Glomerular visceral epithelial cell (primary cell): ENCODE measurements around the gene NUDT19.
"Not testable (repeated sequence)": the region's sequence is repeated elsewhere in the genome, so short reads cannot be mapped to it uniquely, and the experiment has no call there.

Experiments
- DNase-seq: peaks from one replicate; pipeline ENCODE4 v3.0.0-alpha.2; 2016; ENCODE audit errors: extremely low spot score

NUDT19 gene

DNA sequence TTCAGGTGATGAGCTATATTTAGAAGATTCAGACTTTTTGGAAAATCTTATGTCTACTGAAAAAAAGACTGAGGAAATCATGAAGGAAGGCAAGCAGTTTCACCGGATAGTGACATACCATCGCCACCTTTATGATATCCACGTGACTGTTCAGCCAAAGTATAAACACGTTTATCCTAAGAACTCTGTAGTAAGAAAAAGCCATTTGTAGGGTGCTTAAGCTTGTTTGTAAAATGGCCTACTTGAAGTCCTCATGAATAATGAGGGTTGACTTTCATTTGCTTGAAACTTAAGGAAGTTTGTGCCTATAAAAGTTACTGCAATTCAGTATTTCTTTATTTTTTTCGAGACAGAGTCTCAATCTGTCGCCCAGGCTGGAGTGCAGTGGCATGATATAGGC is 20.1 kb downstream of the NUDT19 start:
- DNase-seq, result no peak

DNA sequence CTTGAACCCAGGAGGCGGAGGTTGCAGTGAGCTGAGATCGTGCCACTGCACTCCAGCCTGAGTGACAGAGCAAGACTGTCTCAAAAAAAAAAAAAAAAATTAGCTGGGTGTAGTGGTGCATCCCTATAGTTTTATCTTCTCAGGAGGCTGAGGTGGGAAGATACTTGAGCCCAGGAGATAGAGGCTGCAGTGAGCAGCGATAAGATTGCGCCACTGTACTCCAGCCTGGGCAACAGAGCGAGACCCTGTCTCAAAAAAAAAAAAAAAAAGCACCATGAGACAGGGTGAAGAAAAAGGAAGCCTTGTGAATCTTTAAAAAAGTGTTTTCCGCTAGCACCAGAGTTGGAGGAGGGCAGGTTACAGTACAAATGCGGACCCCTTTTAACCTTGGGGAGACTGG is 24.6 kb downstream of the NUDT19 start:
- not testable (repeated sequence) for DNase-seq

DNA sequence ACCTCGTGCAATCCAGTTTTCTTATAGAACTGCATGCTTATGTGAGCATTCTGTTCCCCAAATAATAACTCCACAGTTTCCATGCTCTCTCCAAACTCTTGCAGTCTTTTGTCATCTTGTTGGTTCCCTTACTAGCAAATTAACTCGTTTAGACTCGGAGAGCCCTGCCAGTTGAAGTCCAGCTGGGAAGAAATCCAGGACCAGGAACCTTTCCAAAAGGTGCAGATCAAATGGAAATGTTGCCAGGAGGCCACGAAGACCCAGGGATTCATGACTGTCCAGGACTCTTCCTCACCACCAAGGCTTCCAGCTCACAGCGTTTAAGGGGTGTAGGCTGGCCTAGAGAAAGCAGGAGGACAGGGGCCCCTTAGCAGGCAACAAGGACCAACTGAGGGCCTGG is 25.9 kb downstream of the NUDT19 start:
- no peak for DNase-seq

DNA sequence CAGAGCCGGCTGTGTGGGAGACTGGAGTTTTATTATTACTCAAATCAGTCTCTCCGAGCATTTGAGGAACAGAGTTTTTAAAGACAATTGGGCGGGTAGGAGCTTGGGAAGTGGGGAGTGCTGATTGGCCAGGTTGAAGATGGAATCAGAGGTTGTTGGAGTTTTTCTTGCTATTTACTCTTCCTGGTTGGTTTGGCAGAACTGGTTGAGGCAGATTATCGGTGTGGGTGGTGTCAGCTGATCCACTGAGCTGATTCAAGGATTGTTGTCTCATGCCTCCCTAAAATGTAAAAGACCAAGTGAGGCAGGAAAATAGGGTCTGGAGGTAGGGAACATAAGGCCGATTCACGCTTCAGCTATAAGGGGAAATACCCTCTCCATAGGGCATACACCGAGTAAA is 26.7 kb downstream of the NUDT19 start:
- no peak for DNase-seq

DNA sequence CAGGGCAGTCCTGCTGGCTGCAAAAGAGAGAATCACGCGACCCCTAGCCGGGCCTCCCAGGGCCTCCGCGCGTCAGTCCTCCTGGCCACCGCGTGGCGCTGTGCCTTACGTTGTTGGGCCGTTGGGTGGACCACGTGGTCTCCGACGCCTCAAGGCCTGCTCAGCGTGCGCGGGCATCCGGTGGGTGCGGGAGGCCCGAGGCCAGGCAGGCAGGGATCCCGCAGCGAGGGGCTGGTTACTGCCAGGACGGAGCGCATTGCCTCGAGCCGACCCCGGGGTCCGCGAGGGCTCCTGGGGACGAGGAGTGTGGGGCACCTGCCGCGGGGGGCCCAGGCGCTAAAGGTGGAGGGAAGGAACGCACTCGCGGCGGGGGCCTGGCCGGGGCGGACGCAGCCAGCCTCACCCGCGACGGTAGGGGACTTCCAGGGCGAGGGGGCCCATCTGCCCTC is 28.0 kb downstream of the NUDT19 start, which contains the start of gene TDRD12:
TSS of gene TDRD12 (plus strand) at position 157 of the 449 bp plus-strand sequence. CDS start 306 bp downstream, outside the sequence.
- no peak for DNase-seq

DNA sequence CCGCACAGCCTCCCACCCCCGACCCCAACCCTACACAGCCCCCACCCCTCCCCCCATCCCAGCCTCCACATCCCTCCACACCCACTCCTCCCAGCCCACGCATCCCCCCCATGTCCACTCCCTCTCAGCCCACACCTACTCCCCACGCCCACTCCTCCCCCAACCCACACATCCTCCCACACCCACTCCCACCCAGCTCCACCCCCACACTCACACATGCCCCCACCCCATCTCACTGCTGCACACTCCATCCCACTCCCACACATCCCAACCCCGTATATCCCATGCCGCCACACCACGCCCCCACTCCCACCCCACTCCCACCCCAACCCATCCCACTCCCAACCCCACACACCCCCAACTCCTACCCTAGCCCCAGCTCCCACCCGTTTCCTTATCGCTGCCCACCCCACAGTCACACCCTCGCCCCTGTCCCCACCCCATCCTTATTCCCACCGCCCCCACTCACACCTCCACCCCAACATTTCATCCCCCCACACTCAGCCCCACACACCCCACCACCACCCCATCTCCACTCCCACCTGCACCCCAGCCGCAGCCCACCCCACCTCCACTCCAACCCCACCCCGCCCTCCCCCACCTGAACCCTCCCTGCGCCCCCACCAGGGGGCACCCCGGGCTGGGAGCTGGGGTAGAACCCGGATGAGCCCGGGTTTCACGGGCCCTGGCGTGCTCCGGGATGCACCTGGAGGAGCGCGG is 28.8 kb downstream of the NUDT19 start:
- no peak for DNase-seq

DNA sequence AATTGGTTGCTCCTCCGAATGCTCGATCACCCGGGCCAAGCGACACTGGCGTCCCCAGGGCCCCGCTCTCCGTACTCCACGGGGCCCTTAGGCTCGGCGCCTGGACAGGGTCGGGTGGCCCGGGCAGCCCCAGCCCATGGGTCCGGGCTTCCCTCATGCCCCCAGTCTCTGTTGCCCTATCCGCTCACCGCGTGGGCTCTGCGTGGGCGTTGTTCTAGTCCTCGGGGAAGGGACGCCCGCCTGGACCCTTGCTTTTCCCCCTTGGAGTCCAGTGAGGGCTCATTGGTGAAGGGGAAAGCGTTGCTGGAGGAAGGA is 29.3 kb downstream of the NUDT19 start:
- DNase-seq, result no peak

DNA sequence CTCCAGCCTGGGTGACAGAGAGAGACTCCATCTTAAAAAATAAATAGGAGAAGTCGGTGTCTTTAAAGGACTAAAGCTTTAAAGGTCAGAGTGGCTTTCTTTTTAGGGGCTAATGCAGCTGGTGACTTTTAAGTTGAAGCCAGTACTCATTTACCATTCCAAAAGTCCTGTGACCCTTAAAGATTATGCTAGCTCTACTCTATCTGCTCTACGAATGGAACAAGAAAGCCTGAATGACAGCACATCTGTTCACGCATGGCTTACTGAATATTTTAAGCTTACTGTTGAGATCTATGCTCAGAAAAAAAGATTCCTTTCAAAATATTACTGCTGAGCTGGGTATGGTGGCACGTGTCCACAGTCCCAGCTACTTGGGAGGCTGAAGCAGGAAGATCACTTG is 44.3 kb downstream of the NUDT19 start:
- DNase-seq, result no peak

DNA sequence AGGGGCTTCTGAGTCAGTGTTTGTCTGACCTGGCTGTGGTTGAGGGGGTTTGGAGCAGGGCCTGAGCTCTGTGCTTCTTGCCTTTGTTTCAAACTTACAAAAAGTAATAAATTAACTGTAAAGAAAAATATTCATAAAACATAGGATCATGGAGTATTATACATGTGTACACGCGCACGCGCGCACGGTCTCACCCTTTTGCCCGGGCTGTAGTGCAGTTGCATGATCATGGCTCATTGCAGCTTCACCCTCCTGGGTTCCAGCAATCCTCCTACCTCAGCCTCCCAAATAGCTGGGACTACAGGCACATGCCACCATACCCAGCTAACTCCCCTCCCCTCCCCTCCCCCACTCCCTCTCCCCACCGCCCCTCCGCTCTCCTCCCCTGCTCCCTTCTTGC is 51.4 kb downstream of the NUDT19 start:
- no peak for DNase-seq

DNA sequence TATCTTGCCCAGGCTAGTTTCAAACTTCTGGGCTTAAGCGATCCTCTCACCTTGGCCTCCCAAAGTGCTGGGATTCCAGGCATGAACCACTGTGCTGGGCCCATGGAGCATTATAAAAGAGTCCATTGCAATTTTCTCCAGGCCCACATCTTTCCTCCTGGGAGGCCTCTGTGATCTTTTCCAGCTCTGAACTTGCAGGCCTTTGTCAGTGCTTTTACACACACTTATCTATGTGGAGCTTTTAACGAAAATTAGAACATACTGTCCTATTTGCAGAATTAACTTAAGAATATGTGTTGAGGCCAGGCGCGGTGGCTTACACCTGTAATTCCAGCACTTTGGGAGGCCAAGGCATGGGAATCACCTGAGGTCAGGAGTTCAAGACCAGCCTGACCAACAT is 51.8 kb downstream of the NUDT19 start:
- DNase-seq, result no peak

DNA sequence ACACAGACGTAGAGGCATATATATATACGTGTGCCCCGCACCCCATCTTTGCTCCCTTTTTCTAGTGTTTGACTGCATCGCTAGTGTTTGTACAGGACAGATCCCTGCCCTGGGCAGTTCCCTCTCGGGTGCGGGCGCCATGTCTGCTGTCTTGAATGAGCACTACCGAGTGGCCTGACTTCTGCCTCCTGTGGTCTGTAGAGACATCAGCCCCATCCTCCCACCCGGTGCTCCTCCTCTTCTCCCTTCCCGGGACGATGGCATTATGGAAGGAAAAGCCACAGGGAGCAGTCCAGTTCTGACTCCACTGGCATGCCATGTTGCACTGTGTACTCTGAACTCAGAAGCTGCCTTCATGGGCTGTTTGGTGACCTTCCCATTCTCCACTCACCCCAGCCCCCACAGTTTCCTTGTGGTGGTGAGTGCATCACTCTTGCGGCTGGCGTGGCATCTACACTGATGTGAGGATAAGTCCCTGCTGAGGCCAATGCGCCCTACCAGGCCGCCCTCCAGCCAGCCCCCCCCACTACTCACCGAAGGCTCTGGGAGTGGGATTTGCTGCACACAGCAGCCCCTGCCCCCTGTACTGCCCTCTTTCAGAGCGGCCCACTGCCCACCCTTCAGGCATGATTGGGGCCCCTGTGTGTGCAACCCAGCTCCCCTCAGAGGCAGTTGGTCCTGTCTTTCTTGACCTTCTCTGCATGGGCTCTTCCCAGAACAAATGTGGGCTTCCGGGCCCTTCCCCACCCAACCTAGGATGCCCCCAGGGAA is 53.1 kb downstream of the NUDT19 start:
- DNase-seq, result no peak

DNA sequence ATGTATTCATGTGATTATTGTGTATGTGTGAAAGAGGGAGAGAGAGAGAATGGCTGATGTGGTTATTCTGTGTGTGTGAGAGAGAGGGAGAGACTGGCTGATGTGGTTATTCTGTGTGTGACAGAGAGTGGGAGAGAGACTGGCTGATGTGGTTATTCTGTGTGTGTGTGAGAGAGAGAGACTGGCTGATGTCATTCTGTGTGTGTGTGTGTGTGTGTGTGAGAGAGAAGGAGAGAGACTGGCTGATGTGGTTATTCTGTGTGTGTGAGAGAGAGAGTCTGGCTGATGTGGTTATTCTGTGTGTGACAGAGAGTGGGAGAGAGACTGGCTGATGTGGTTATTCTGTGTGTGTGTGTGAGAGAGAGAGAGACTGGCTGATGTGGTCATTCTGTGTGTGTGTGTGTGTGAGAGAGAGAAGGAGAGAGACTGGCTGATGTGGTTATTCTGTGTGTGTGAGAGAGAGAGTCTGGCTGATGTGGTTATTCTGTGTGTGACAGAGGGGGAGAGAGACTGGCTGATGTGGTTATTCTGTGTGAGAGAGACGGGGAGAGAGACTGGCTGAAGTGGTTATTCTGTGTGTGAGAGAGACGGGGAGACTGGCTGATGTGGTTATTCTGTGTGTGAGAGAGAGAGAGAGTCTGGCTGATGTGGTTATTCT is 54.1 kb downstream of the NUDT19 start:
- peak; percentile 31 for DNase-seq

DNA sequence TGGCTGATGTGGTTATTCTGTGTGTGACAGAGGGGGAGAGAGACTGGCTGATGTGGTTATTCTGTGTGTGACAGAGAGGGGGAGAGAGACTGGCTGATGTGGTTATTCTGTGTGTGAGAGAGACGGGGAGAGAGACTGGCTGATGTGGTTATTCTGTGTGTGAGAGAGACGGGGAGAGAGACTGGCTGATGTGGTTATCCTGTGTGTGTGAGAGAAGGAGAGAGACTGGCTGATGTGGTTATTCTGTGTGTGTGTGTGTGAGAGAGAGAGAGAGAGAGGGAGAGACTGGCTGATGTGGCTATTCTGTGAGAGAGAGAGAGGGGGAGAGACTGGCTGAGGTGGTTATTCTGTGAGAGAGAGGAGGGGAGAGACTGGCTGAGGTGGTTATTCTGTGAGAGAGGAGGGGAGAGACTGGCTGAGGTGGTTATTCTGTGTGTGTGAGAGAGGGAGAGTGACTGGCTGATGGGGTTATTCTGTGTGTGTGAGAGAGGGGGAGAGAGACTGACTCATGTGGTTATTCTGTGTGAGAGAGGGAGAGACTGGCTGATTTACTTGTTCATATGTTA is 55.1 kb downstream of the NUDT19 start:
- peak; percentile 40 for DNase-seq

DNA sequence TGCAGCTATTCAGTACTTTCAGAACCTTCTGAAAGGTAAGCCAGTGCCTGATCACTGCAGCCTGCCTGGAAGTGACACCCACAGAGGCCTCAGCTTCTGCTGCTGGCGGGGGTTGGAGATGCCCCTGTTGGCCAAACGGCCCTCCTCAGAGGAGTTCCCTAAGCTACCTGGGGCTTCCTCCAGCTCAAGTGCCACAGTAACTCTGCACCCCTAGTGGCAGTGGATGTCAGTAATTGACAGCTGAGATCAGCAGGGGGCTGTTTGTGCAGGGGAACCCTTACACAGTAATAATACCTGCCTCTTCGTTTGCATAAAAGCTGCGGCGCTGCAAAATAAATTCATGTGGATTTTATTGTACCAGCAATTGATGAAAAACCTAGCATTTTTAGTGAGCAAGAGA is 56.9 kb downstream of the NUDT19 start:
- DNase-seq, result no peak

DNA sequence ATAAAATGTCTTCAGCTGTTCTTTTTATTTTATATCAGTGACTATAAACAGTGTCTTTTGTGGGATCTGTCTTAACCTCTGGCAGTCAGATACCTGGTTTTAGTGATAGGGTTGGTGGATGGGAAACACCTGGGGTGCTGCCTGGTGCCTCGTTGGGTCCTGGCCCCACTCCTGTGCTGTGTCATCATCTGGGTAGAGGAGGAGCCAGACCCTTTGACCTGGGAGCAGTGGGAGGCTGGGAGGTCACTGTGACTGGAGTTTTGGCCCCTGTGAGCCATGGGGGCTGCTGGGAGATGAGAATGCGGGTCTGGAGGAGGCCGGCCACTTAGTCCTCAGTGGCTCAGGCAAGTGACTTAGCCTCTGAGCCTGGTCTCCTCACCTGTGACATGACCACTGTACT is 57.3 kb downstream of the NUDT19 start:
- no peak for DNase-seq

DNA sequence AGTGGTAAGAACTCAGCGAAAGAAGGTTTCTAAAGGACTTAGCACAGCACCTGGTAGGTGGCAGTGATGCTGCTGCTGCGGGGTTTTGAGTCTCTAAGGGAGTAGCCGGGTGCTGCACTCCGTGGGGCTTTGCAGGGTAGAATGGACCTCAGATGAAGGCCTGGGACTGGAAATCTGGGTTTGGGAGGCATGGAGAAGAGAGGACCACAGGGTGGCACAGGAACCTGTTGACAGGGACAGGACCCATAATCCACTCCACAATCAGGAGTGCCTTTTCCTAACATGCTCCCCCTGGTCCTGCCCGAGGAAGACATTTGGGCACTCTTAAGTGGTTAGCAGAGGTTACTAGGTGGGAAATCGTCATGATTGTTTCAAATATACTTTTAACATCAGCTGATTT is 57.7 kb downstream of the NUDT19 start:
- DNase-seq, result no peak

DNA sequence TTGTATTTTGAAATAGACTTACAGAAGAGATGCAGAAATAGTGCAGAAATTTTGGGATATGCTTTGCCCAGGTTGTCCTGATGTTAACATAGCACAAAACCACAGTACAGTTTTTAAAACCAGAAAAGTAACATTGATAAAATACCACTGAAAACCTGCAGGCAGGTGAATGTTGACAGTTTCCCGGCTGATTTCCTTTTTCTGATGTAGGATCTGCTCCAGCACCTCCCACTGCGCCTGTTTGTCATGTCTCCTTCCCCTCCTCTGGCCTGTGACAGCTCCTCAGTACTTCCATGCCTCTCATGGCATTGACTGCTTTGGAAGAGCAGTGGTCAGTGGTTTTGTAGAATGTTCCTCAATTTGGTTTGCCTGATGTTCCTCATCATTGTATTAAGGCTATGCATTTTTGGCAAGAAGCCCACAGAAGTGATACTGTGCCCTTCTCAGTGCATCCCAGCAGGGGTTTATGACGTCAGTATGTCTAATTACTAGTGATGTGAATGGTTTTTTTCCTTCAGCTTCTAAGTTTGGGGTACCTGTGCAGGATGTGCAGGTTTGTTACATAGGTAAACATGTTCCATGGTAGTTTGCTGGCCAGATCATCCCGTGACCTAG is 58.9 kb downstream of the NUDT19 start:
- no peak for DNase-seq

DNA sequence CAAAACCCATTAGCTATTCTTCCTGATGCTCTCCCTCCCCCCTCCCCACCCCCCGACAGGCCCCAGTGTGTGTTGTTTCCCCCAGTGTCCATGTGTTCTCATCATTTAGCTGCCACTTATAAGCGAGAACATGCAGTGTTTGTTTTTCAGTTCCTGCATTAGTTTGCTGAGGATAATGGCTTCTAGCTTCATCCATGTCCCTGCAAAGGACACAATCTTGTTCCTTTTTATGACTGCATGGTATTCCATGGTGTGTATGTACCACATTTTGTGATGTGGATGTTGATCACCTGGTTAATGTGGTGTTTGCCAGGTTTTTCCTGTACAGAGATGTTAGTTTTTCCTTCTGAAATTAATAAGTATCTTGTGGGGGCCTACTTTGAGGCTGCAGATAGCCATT is 59.4 kb downstream of the NUDT19 start:
- no peak for DNase-seq

DNA sequence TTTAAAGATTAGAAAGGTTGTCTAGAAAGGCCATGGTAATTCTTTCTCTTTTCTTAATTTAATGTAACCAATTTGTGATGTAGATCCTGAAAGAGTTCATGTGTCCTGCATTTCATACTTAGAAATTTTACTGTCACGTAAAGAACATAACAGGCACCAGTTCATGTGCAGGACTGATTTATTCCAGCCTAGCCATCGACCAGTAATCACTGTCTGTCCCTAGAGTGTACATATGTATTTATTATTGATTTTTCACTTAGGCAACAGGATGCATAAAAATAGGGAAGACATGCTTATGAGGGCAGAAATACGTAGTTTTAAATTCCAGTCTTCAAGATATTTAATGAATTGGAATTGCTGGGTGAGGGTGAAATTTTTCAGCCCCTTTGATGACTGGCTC is 65.6 kb downstream of the NUDT19 start:
- DNase-seq, result no peak
